GM19351 (cell line): ENCODE data around the gene GORASP1.
A peak's percentile ranks its signal among the peaks of the same experiment; 100 is the strongest.

Experiments used
- ATAC-seq: cut with Tn5 transposase; IDR thresholded peaks from one replicate; pipeline ENCODE4 v1.9.1; 2021; ENCODE audit warnings: mild to moderate bottlenecking, moderate library complexity; ENCODE audit not compliant: unreplicated experiment

Gene GORASP1

GRCh38 chr3:39103791-39104552 is 3.5 kb downstream of the GORASP1 start:
- ATAC-seq = no peak

- ATAC-seq = no peak
Observed at GRCh38 chr3:39103324-39103693, 4.1 kb downstream of the GORASP1 start.

DNA sequence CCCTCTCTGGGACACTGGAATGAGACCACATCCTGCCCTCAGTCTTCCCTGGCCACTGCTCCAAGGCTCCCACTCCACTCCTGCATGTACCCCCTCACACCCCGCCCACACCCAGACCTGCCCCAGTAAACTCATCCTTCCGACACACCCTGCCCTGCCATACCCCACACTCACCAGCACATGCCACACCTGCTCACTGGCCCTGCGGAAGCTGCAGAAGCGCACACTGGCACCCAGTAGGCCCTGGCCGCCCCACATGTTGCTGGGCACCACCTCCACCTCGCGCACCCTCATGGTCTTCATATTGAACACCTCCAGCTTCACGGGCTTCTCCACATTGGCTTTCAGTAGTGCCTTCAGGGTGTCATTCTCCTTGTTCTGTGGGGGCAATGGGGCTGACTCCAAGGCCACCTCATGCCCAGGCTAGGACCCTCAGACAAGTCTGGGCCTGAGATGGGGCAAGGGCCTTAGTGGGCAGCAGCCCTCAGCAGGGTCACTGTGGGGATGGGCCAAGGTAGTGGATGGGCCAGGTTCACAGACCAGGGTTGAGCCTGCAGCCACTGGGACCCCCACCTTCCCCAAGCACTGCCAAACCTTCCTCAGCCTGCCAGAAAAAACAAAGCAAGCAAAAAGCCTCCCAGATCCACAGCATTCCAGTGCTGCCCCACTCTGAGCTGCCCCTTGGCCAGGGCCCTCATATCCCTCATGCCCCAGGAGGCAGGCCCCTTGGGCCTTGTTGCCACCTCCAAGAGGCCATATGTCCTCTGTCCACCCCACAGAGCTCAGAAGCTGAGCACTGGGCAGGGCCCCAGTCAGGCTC is 4.7 kb downstream of the GORASP1 start:
- no peak for ATAC-seq

DNA sequence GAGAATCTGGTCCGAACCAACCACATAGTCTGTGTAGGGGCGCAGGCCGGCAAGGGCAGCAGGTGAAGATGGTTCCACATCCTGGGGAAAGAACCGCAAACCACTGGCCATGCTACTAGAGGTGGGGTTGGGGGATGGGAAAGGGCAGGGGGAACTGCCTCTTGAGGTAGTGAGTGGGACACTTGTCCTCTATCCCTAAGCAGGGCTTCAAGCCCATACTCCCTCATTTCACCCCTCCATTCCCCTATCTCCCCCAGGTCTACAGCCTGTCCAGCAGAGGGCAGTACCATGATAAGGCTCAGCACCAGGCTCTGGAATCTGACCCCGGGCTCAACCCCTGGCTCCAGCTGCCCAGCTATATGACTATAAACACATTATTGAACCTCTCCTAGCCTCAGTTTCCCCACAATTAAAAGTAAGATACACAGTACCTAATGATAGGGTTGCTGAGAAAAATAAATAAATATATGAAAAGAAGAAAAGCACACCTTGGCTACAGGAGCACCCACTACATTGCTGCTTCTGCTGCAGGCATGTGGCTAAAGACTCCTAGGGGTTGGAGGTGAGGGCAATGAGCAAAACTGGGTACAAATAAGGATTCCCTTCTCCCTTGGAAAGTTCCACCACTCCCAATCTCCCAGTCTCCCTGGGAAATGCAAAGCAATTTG is 6.3 kb downstream of the GORASP1 start:
- peak; percentile 86 for ATAC-seq

- ATAC-seq = no peak
Observed at GRCh38 chr3:39100500-39100886, 6.9 kb downstream of the GORASP1 start.

- no peak for ATAC-seq
Observed at GRCh38 chr3:39099738-39100499, 7.5 kb downstream of the GORASP1 start.

DNA sequence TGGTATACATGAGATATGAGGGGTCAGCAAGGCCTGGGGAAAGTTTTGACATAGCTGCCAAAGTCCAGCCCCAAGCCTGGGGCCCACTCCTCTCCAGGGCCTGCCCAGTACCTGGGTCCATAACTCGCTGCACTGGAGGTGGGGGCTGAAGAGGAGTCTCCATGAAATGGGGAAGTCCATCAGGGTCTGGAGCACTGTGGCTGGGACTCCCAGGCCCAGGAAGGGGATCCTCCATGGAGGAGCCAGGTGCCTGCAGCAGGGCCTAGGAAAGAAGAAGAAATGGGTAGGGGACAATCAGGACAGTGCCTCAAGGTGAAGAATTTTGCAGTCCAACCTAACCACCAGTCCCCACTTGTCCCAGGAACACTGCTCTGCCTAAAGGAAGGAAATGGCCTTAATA is 8.2 kb downstream of the GORASP1 start:
- ATAC-seq = no peak

GRCh38 chr3:39098473-39099000 is 8.9 kb downstream of the GORASP1 start:
- no peak for ATAC-seq

GRCh38 chr3:39097716-39098472 is 9.5 kb downstream of the GORASP1 start:
- no peak for ATAC-seq

DNA sequence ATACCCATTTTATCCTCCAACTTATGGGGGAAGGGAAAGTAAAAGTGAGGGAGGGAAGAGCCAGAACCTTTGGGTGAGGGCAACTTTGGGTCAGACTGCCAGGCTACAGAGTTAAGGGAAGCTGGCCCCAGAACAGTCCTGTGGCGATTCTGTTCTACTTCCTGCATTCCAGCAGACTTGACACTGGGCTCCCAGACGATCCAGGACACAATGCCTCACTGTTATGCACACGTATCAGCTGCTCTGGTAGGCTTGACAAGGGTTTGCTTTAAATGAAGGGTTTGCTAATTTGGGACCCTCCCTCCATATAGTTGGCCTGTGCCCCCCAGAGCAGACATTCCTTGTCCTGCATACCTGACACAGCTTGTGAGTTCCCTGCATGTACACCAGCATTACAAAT is 10.7 kb downstream of the GORASP1 start:
- ATAC-seq = no peak

DNA sequence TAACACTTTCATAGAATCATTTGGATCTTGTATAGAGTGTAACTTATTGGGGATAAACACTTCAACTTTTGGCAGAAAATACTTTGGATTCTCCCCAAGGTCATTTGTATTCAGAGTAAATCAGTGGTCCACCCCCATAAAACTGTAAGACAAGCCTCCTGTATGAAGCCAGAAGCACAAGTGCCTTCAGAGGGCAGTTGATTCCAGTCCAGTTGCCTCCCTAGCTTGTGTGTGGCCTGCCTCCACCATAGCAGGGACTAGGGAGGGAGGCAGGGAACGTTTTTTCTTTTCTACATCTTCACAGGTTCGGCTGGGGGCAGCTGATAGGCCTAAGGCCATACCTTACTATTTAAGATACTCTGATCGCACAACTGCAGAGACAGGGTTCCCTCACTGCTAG is 11.6 kb downstream of the GORASP1 start:
- ATAC-seq = no peak

DNA sequence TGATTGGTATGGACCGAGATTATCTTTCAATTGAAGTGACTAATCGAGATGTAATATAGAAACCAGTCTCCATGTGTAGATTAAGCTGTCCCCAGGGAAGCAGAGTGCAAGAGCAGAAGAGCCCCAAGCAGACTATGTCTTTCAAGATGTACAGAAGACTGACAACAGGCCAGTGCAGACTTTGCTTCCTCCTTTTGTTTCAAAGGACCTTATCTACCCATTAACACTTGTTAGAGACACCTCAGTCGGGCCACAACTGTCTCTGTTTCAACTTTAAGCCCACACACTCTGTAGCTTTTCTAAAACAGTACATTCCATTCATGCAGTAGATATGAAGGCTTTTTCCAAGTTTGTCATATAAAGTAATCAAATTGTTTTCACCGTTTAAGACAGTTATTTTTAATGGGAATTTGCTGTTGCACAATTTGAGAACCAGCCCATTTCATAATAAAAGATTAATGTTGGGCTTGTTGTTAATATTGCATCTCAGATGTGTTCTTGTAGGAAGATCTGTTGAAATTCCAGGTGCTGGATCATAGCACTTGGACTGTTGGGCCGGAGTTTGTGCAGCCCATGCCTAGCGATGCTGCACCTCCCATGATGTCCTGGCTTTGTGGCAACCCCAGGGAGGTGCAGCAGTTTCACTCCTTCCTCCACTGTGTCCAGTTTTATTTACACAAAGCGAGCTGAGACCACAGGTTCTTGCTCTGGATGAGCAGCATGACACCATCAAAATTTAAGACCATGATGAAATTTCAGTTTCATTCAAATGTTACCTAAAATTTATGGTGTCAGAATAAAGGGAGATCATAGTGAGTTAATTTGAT is 12.4 kb downstream of the GORASP1 start:
- ATAC-seq = no peak

DNA sequence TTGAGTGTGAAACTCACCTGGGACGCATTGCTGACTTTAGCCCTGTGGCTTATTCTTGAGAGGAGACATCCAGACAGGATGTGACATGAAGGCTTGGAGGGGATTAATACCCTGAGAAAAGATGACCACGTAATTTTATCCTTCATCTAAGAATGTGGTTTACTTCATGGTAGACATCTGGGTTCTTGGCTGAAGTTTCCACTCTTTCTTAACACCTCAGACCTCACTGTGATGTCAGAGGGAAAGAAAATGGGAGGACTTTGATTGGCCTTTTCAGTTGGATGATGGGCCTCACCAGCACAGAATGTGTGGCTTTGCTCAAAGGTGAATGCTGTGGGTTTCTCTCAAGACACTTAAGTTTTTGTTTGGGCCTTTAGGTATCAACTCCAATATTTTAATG is 16.5 kb downstream of the GORASP1 start:
- no peak for ATAC-seq

- no peak for ATAC-seq
Observed at GRCh38 chr3:39088889-39089288, 18.5 kb downstream of the GORASP1 start.

DNA sequence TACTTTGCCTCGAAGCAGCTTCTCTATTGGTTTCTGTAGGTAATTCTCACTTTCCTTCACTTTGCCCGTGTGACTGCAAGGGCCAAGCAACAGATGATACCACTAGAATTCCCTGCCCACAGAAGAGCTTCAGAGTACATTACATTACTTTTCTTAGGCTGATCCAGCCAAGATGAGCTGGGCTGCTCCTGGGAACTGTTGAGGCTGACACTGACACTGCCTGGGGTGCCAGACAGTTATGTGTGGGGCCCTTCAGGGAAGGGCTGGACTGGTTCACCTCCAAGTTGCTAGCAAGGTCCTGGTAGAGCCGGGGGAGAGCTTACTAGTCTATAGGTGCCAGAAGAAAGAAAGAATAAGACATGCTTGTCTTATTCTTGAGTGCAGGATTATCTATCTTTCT is 19.0 kb downstream of the GORASP1 start:
- ATAC-seq = no peak

DNA sequence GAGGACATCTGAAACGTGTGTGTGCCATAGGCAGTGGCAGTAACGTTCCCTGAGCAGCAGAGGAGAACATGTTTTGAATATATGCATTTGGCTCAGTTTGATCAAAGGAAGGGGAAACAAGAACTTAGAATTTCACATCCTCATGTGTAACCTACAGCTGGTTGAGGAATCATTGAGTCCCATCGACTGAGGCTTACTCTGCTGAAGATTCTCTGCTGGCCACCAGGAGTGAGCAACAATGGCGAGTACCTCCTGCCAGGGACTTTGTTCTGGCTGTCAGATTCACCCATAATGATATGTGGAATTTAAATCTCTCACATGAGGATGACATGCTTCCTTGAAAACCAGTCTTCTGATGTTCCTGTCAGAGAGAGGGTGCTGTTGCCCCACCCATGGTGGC is 21.3 kb downstream of the GORASP1 start:
- peak; percentile 81 for ATAC-seq

DNA sequence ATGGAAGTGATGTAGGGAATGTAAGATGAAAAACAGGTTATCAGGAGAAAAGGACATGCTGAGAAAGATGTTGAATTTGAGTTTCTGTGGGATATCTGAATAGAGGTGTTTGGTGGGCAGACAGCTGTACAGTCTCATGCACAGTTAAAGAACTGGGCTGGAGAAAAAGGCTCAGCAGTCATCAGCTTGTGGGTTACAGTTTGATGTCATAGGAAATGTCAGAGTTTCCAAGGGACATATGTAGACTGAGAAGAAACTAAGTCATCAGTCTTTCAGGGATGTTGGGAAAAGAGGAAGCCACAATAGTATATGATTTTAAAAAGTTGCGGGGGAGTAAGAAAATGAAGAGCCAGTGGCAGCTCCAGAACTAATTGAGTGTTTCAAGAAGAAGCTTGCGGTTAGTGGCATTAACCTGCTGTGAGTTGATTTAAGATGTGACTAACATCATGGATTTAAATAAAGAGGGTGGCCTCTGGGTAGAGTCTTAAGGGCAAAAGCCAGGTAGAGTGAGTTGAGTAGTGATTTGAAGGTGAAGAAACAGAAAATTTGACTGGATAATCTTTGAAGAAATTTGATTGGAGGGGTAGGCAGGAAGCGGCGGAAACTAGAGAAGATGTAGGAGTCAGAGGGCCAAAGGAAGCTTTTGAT is 24.6 kb downstream of the GORASP1 start:
- no peak for ATAC-seq

- no peak for ATAC-seq
Observed at GRCh38 chr3:39080026-39080425, 27.4 kb downstream of the GORASP1 start.

- ATAC-seq = no peak
Observed at GRCh38 chr3:39079530-39079929, 27.9 kb downstream of the GORASP1 start.
